Colonic mucosa (tissue), 4 donors: ENCODE results near the gene ADAMTS2. TPM values are rescaled to one million over a fixed set of nuclear protein-coding genes. Genes with fewer than 3 reads are reported as not detected.

Experiments used
- DNase-seq: peaks from one replicate; pipeline ENCODE4 v3.0.0-alpha.2; 2020
- H3K27ac ChIP-seq: fragments of 200-600 bp; one replicate; pipeline ENCODE4 v1.8.0; 2021
- H3K27me3 ChIP-seq: fragments of 200-600 bp; one replicate; pipeline ENCODE4 v1.8.0; 2021
- H3K36me3 ChIP-seq: fragments of 200-600 bp; one replicate; pipeline ENCODE4 v1.8.0; 2021
- H3K4me1 ChIP-seq: fragments of 200-600 bp; one replicate; pipeline ENCODE4 v1.8.0; 2021; ENCODE audit warnings: mild to moderate bottlenecking
- H3K4me3 ChIP-seq: fragments of 200-600 bp; one replicate; pipeline ENCODE4 v1.8.0; 2021
- H3K9ac ChIP-seq, 2 donors: one replicate each; pipeline ENCODE4 v1.7.0; 2013; ENCODE audit warnings: control low read depth in 2 of 2, low read depth in 2 of 2, low read length in 2 of 2
- H3K9me3 ChIP-seq: fragments of 200-600 bp; one replicate; pipeline ENCODE4 v1.8.0; 2021
- intact Hi-C: fragments of 100-400 bp; cut with DNase I; formaldehyde crosslinking; loops from one replicate; pipeline ENCODE4 v1.14.1; 2022
- total RNA-seq, 2 donors: library from RNA; stranded (reverse); fragmentation: NEBNext Ultra II Directional in 1 of 2; extraction: Animal tissue kit (Norgen Biotek cat#: 25700) in 1 of 2; gene quantifications; one replicate each; pipeline ENCODE4 v1.2.1, GENCODE V29; 2021
- TF ChIP-seq, protein P1 (sequence below): fragments of 200-600 bp; IDR thresholded peaks from one replicate; pipeline ENCODE4 v1.8.0; 2022; ENCODE audit warnings: antibody characterized with exemption, mild to moderate bottlenecking
- donor health status: healthy.
- donor health status: DM: no; HTN: no; CAD: no.
- donor health status: DM: no; HTN: no; CAD: no.

Gene ADAMTS2
- total RNA-seq, 2 donors from 2014 or later = 2.9 to 4.0 TPM

DNA sequence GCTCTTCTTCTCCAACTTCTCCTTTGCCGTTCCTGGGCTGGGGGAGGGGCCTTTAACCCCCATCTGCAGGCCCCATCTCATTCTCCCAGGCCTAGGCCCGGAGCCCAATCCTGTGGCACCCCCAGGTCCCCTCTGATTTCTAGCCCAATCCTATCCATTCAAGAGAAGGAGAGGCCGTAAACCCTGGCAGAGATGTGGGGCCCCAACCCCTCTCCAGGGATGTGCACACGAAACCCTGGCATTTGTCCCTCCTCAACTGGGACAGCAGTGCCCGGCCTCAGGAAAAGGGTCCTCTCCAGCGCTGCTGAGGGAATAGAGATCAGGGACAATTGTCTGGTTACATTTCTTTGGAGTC lies 24.2 kb upstream of the ADAMTS2 start:
- H3K9ac ChIP-seq = no peak overlapping the region
- H3K9me3 ChIP-seq = no peaks in the 10 kb centered on the region
- intact Hi-C loops = no loop called here
- no peak for DNase-seq
- H3K4me1 ChIP-seq = no peaks in the 10 kb centered on the region
- H3K4me3 ChIP-seq = no peak overlapping the region
- no peaks in the 10 kb centered on the region for H3K27me3 ChIP-seq
- TF ChIP-seq, protein P1, sequence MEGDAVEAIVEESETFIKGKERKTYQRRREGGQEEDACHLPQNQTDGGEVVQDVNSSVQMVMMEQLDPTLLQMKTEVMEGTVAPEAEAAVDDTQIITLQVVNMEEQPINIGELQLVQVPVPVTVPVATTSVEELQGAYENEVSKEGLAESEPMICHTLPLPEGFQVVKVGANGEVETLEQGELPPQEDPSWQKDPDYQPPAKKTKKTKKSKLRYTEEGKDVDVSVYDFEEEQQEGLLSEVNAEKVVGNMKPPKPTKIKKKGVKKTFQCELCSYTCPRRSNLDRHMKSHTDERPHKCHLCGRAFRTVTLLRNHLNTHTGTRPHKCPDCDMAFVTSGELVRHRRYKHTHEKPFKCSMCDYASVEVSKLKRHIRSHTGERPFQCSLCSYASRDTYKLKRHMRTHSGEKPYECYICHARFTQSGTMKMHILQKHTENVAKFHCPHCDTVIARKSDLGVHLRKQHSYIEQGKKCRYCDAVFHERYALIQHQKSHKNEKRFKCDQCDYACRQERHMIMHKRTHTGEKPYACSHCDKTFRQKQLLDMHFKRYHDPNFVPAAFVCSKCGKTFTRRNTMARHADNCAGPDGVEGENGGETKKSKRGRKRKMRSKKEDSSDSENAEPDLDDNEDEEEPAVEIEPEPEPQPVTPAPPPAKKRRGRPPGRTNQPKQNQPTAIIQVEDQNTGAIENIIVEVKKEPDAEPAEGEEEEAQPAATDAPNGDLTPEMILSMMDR = no peak
- no peaks in the 10 kb centered on the region for H3K36me3 ChIP-seq
- no peak overlapping the region for H3K27ac ChIP-seq

GRCh38 chr5:179368806-179369529 lies 23.7 kb upstream of the ADAMTS2 start:
- Histone ChIP-seq H3K36me3 (no peaks in the 10 kb centered on the region), H3K9me3 (no peaks in the 10 kb centered on the region), H3K27ac (no peak overlapping the region), H3K9ac (no peak overlapping the region), H3K27me3 (no peaks in the 10 kb centered on the region), H3K4me1 (no peaks in the 10 kb centered on the region), H3K4me3 (no peak overlapping the region)
- DNase-seq = no peak
- TF ChIP-seq, protein P1 = no peak
- intact Hi-C loops = no loop called here

DNA sequence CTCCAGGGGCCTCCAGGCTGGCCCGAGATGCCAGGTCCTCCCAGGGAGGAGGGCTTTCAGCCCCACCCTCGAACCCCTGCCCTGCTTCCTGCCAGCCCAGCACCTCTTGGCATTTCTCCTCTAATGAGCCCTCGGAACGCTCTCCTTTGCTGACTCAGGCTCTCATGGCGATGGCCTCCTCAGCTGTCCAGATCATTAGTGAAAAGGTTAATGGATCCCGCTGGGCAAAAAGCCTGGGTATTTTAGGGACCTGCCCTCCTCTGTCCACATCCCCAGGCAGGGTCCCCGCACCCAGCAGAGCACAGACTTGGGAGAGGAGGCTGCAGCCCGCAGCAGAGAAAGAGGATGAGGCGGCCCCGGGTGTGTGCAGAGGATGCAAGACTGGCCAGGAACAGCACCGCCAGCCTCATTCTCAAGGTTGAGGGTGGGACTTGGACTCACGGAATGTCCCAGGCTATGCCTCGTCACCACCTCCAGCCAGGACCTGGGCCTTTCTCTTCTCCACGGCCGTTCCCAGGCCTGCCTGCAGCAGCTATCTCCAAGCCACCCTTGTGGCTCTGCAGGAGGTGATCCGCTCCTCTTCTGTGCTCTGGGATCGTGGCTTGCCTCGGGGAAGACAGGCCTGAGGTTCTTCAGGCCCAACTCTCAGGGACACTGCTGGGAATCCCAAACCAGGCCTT lies 23.0 kb upstream of the ADAMTS2 start:
- H3K36me3 ChIP-seq = no peaks in the 10 kb centered on the region
- H3K27me3 ChIP-seq = no peaks in the 10 kb centered on the region
- H3K4me3 ChIP-seq = no peak overlapping the region
- no peak overlapping the region for H3K27ac ChIP-seq
- no peak for DNase-seq
- no peaks in the 10 kb centered on the region for H3K9me3 ChIP-seq
- intact Hi-C loops = no loop called here
- no peak overlapping the region for H3K9ac ChIP-seq
- no peaks in the 10 kb centered on the region for H3K4me1 ChIP-seq
- TF ChIP-seq, protein P1 = no peak

GRCh38 chr5:179367491-179367890 lies 22.2 kb upstream of the ADAMTS2 start:
- no peak for DNase-seq
- intact Hi-C loops = no loop called here

DNA sequence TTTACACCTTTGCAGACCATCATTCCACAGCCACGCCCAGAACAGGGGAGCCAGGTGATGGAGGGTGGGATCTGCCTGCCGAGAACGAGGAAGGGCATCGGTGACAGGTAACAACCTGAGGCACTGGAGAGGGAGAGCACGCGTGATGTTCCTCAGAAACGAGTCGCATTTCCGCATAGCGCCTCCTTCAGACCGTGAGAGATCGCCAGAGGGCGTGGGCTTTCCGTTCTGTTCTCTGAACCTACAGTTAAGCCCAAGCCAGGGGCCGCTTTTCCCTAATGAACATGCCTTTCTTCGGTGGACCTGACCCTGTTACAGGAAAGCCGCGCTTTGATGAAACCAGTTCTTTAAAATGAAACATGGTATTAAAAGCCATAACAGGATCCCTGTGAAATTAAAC lies 17.1 kb upstream of the ADAMTS2 start:
- no peak for DNase-seq
- Histone ChIP-seq H3K27me3 (no peaks in the 10 kb centered on the region), H3K4me3 (no peak overlapping the region), H3K9me3 (no peaks in the 10 kb centered on the region), H3K36me3 (no peaks in the 10 kb centered on the region), H3K4me1 (no peaks in the 10 kb centered on the region), H3K27ac (no peak overlapping the region), H3K9ac (no peak overlapping the region)
- intact Hi-C loops = no loop called here
- TF ChIP-seq, protein P1 = no peak

More at GRCh38 chr5:179367491-179367890, 22.2 kb upstream of the ADAMTS2 start:
- no peaks in the 10 kb centered on the region for H3K36me3 ChIP-seq
- no peak overlapping the region for H3K9ac ChIP-seq
- H3K9me3 ChIP-seq = no peaks in the 10 kb centered on the region
- H3K4me1 ChIP-seq = no peaks in the 10 kb centered on the region
- H3K27ac ChIP-seq = no peak overlapping the region
- no peaks in the 10 kb centered on the region for H3K27me3 ChIP-seq
- TF ChIP-seq, protein P1 = no peak
- H3K4me3 ChIP-seq = no peak overlapping the region
